Psoas muscle (tissue), 8 donors: Measurements from ENCODE around the gene BIVM. TPM values are rescaled to one million over a fixed set of nuclear protein-coding genes. Genes with fewer than 3 reads are reported as not detected.
A peak's percentile ranks its signal among the peaks of the same experiment; 100 is the strongest.

Experiments
- ATAC-seq, 4 donors: fragments of 200-7000 bp; cut with Tn5 transposase; one replicate each; pipeline ENCODE4 v1.9.1; 2020; ENCODE audit warnings: moderate library complexity in 3 of 4, mild to moderate bottlenecking in 2 of 4
- DNase-seq, 2 donors: peaks; one replicate each; pipeline ENCODE4 v3.0.0-alpha.2; 2020
- H3K27ac ChIP-seq: fragments of 200-600 bp; one replicate; pipeline ENCODE4 v1.8.0; 2022
- H3K27me3 ChIP-seq, 3 donors: fragments of 200-600 bp in 1 of 3; one replicate each; pipeline versions ENCODE4 v1.6.1 to v1.8.0; 2013 to 2022; ENCODE audit warnings: low read length in 2 of 3, mild to moderate bottlenecking in 2 of 3, moderate library complexity in 1 of 3; ENCODE audit not compliant: insufficient read depth in 3 of 3
- H3K36me3 ChIP-seq, 2 donors: fragments of 200-600 bp in 1 of 2; one replicate each; pipeline versions ENCODE4 v1.6.1 to v1.8.0; 2013 to 2022; ENCODE audit warnings: low read depth in 1 of 2, mild to moderate bottlenecking in 1 of 2, moderate library complexity in 1 of 2; ENCODE audit not compliant: insufficient read depth in 1 of 2
- H3K4me1 ChIP-seq: fragments of 200-600 bp; one replicate; pipeline ENCODE4 v1.8.0; 2022
- H3K4me3 ChIP-seq: fragments of 200-600 bp; one replicate; pipeline ENCODE4 v1.8.0; 2022; ENCODE audit warnings: mild to moderate bottlenecking
- H3K9me3 ChIP-seq: fragments of 200-600 bp; one replicate; pipeline ENCODE4 v1.8.0; 2022
- WGBS, 3 donors: extraction: QIAGEN DNeasy Blood & Tissue Kit; methylation state at CpG; one replicate each; pipeline versions ENCODE4 v1.1.6 to v1.1.7; 2013; 5-methylcytosine and 5-hydroxymethylcytosine counted together
- intact Hi-C, 2 donors: fragments of 100-400 bp; cut with DNase I; formaldehyde crosslinking; loops; one replicate each; pipeline versions ENCODE4 v1.11.0 to v1.14.2; 2022
- polyA plus RNA-seq, 3 donors: library from polyadenylated mRNA; stranded (reverse); fragments of 200-250 nt; gene quantifications; one replicate each; pipeline ENCODE4 v1.2.3, GENCODE V29; 2013
- total RNA-seq, 4 donors: library from RNA; stranded (reverse); fragmentation: NEBNext Ultra II Directional in 2 of 4; extraction: Animal tissue kit (Norgen Biotek cat#: 25700) in 2 of 4; gene quantifications; one replicate each; pipeline versions ENCODE4 v1.2.1 to v1.2.4, GENCODE V29; 2021 to 2023
- TF ChIP-seq, protein P1 (sequence below): fragments of 200-600 bp; IDR thresholded peaks from one replicate; pipeline ENCODE4 v1.8.0; 2022; ENCODE audit warnings: antibody characterized with exemption
- donor health status: healthy with polysubstance abuse.
- donor health status: DM: no; HTN: no; CAD: no; lungs with moderate emphysema.
- donor health status: Bipolar disorder and iron deficiency.
- donor health status: healthy.
- donor health status: DM: yes; HTN: yes; CAD: no.
- donor health status: DM: no; HTN: no; CAD: no.
- donor health status: DM: no; HTN: no; CAD: no.
- donor health status: DM: yes; HTN: yes; CAD: no.

BIVM gene
- total and polyA plus RNA-seq, 7 donors: 7.9 to 24.6 (median 17.2) TPM

- intact Hi-C loops: no loop called here
- DNase-seq: no peak
- Histone ChIP-seq H3K4me3 (no peak overlapping the region), H3K27me3 (no peaks in the 10 kb centered on the region), H3K27ac (no peak overlapping the region), H3K4me1 (peaks cover 27% of the 10 kb centered on the region), H3K36me3 (peaks cover 4 to 75% of the 10 kb centered on the region in 2 donors), H3K9me3 (no peaks in the 10 kb centered on the region)
- TF ChIP-seq, protein P1, sequence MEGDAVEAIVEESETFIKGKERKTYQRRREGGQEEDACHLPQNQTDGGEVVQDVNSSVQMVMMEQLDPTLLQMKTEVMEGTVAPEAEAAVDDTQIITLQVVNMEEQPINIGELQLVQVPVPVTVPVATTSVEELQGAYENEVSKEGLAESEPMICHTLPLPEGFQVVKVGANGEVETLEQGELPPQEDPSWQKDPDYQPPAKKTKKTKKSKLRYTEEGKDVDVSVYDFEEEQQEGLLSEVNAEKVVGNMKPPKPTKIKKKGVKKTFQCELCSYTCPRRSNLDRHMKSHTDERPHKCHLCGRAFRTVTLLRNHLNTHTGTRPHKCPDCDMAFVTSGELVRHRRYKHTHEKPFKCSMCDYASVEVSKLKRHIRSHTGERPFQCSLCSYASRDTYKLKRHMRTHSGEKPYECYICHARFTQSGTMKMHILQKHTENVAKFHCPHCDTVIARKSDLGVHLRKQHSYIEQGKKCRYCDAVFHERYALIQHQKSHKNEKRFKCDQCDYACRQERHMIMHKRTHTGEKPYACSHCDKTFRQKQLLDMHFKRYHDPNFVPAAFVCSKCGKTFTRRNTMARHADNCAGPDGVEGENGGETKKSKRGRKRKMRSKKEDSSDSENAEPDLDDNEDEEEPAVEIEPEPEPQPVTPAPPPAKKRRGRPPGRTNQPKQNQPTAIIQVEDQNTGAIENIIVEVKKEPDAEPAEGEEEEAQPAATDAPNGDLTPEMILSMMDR: no peak
- peak in 3 of 4 donors; percentile 9 to 28 (median 16) for ATAC-seq
- 50 to 66% (median 57%) methylated on average over 5 of the region's 5 CpGs for WGBS, 3 donors
Measured at GRCh38 chr13:102869948-102870676, 71.2 kb downstream of the BIVM start.

GRCh38 chr13:102870677-102871415 lies 71.9 kb downstream of the BIVM start:
- ATAC-seq (peak; percentile 82 to 91 (median 83)), DNase-seq (peak; percentile 37 to 71)
- H3K4me1 ChIP-seq: peaks cover 27% of the 10 kb centered on the region
- 33 to 50% (median 34%) methylated on average over 22 of the region's 22 CpGs for WGBS, 3 donors
- peak overlapping the region; percentile 5 for H3K4me3 ChIP-seq
- no peaks in the 10 kb centered on the region for H3K9me3 ChIP-seq
- H3K27ac ChIP-seq: peak overlapping the region; percentile 47
- peaks cover under 1 to 75% of the 10 kb centered on the region in 2 donors for H3K36me3 ChIP-seq
- TF ChIP-seq, protein P1: peak; percentile 83
- H3K27me3 ChIP-seq: no peaks in the 10 kb centered on the region
- intact Hi-C loops: no loop called here

GRCh38 chr13:102872131-102872530 lies 73.2 kb downstream of the BIVM start:
- H3K36me3 ChIP-seq: peaks cover 5 to 74% of the 10 kb centered on the region in 2 donors
- no peak for DNase-seq
- no peaks in the 10 kb centered on the region for H3K27me3 ChIP-seq
- ATAC-seq: no peak
- no peaks in the 10 kb centered on the region for H3K9me3 ChIP-seq
- H3K4me1 ChIP-seq: peaks cover 35% of the 10 kb centered on the region
- intact Hi-C loops: no loop called here
- no peak overlapping the region for H3K4me3 ChIP-seq
- 77 to 88% (median 79%) methylated on average over 7 of the region's 7 CpGs for WGBS, 3 donors
- no peak overlapping the region for H3K27ac ChIP-seq
- TF ChIP-seq, protein P1: no peak

DNA sequence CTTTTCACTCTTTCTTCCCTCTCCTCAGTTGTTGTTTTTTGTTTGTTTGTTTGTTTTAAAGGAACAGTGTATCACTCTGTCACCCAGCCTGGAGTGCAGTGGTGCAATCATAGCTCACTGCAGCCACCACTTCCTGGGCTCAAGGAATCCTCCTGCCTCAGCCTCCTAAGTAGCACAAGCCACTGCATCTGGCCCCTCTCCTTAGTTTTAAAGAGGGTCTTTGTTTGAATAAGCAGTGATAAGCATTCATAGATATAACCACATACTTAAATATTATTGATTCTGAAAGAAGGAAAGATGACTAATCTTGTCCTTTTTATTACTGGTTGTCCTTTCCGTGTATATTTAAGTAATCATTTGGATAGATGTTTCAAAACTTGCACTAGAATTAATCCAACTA lies 73.6 kb downstream of the BIVM start:
- H3K36me3 ChIP-seq: peaks cover 5 to 74% of the 10 kb centered on the region in 2 donors
- TF ChIP-seq, protein P1: no peak
- intact Hi-C loops: no loop called here
- no peak overlapping the region for H3K27ac ChIP-seq
- no peaks in the 10 kb centered on the region for H3K9me3 ChIP-seq
- ATAC-seq (no peak), DNase-seq (no peak)
- no peak overlapping the region for H3K4me3 ChIP-seq
- H3K27me3 ChIP-seq: no peaks in the 10 kb centered on the region
- WGBS, 3 donors: 84 to 94% (median 87%) methylated on average over 1 of the region's 1 CpG
- peaks cover 36% of the 10 kb centered on the region for H3K4me1 ChIP-seq
